HepG2 (cell line): ENCODE measurements around the gene SEMA6B. TPM values are rescaled to one million over a fixed set of nuclear protein-coding genes. Genes with fewer than 3 reads are reported as not detected.

Experiments
- GABPB1 ChIP-seq: IDR thresholded peaks from 2 replicates; pipeline ENCODE4 v1.6.1; 2016; ENCODE audit warnings: mild to moderate bottlenecking, missing genetic modification reagents, moderate library complexity, missing compliant biosample characterization
- HDAC6 ChIP-seq: fragments of 200-600 bp; sonication (generic); IDR thresholded peaks from 2 replicates; pipeline ENCODE4 v1.7.0; 2017; ENCODE audit warnings: mild to moderate bottlenecking, antibody characterized with exemption, low read length, low read depth
- MLXIP ChIP-seq: sonication (generic); formaldehyde crosslinking; IDR thresholded peaks from 2 replicates; pipeline ENCODE4 v1.9.0; 2021; ENCODE audit warnings: missing genetic modification reagents, borderline replicate concordance
- RORA ChIP-seq: sonication (generic); formaldehyde crosslinking; IDR thresholded peaks from 2 replicates; pipeline ENCODE4 v1.5.0; 2020; ENCODE audit warnings: mild to moderate bottlenecking, missing genetic modification reagents, moderate library complexity
- SALL1 ChIP-seq: sonication (generic); formaldehyde crosslinking; IDR thresholded peaks from 2 replicates; pipeline ENCODE4 v1.8.0; 2022; ENCODE audit warnings: mild to moderate bottlenecking, missing genetic modification reagents
- SP2 ChIP-seq: sonication (generic); formaldehyde crosslinking; IDR thresholded peaks from 2 replicates; pipeline ENCODE4 v1.5.1; 2020; ENCODE audit warnings: mild to moderate bottlenecking, missing genetic modification reagents
- UBTF ChIP-seq: sonication (generic); formaldehyde crosslinking; IDR thresholded peaks from 2 replicates; pipeline ENCODE4 v1.4.0; 2020; ENCODE audit warnings: mild to moderate bottlenecking, missing genetic modification reagents
- ZFP37 ChIP-seq: sonication (generic); formaldehyde crosslinking; IDR thresholded peaks from 2 replicates; pipeline ENCODE4 v1.4.0; 2020; ENCODE audit warnings: missing genetic modification reagents, borderline replicate concordance
- ZMYM3 ChIP-seq: sonication (generic); formaldehyde crosslinking; IDR thresholded peaks from 2 replicates; pipeline ENCODE4 v1.5.1; 2020; ENCODE audit warnings: mild to moderate bottlenecking, missing genetic modification reagents
- ZNF160 ChIP-seq: sonication (generic); formaldehyde crosslinking; IDR thresholded peaks from 2 replicates; pipeline ENCODE4 v1.8.0; 2022; ENCODE audit warnings: mild to moderate bottlenecking, inconsistent platforms, missing genetic modification reagents
- ZNF589 ChIP-seq: sonication (generic); formaldehyde crosslinking; conservative IDR thresholded peaks from 2 replicates; pipeline ENCODE4 v1.8.0; 2022; ENCODE audit warnings: mild to moderate bottlenecking, moderate library complexity, missing genetic modification reagents
- ZZZ3 ChIP-seq: sonication (generic); formaldehyde crosslinking; IDR thresholded peaks from 2 replicates; pipeline ENCODE4 v1.4.0; 2020; ENCODE audit warnings: missing genetic modification reagents, mild to moderate bottlenecking, borderline replicate concordance
- polyA plus RNA-seq, 8 experiments: library from polyadenylated mRNA; depleted of rRNA in 3 of 8; stranded (reverse) in 7 of 8; unstranded in 1 of 8; fragments of >200 nt; fragmentation: Illumina TruSeq in 4 of 8; extraction: Trizol in 4 of 8; gene quantifications; 2 replicates each; pipeline versions ENCODE4 v1.2.1 to v1.2.3, GENCODE V29; 2011 to 2016; ENCODE audit warnings: low read depth in 4 of 8, missing spikeins in 1 of 8, mixed read lengths in 1 of 8; ENCODE audit not compliant: insufficient read depth in 1 of 8
- total RNA-seq, 5 experiments: library from RNA; depleted of rRNA; stranded (reverse); fragments of >200 nt; fragmentation: Illumina TruSeq; extraction: Trizol; gene quantifications; 2 replicates each; pipeline ENCODE4 v1.2.3, GENCODE V29; 2016; ENCODE audit warnings: low read depth in 1 of 5
- TF ChIP-seq, protein P1 (sequence below): sonication (generic); formaldehyde crosslinking; IDR thresholded peaks from 2 replicates; pipeline ENCODE4 v1.4.0; 2020; ENCODE audit warnings: missing genetic modification reagents
- TF ChIP-seq, protein P2 (sequence below): sonication (generic); formaldehyde crosslinking; IDR thresholded peaks from 2 replicates; pipeline ENCODE4 v1.9.0; 2022; ENCODE audit warnings: missing genetic modification reagents, mild to moderate bottlenecking, borderline replicate concordance
- TF ChIP-seq, protein P3 (sequence below): sonication (generic); formaldehyde crosslinking; IDR thresholded peaks from 2 replicates; pipeline ENCODE4 v1.5.0; 2020; ENCODE audit warnings: mild to moderate bottlenecking, missing genetic modification reagents, borderline replicate concordance

Gene SEMA6B
- total and polyA plus RNA-seq, 2 of the 13 experiments (the other 11 are each of a cell fraction or from before 2014, with no cell fraction given) = 45.5 to 67.1 TPM

- TF ChIP-seq, protein P1, sequence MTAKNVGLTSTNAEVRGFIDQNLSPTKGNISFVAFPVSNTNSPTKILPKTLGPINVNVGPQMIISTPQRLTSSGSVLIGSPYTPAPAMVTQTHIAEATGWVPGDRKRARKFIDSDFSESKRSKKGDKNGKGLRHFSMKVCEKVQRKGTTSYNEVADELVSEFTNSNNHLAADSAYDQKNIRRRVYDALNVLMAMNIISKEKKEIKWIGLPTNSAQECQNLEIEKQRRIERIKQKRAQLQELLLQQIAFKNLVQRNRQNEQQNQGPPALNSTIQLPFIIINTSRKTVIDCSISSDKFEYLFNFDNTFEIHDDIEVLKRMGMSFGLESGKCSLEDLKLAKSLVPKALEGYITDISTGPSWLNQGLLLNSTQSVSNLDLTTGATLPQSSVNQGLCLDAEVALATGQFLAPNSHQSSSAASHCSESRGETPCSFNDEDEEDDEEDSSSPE (CRISPR knock-in tag) = peak; percentile 53; the same call in 1 of the 2 replicates
- TF ChIP-seq ZZZ3 (CRISPR knock-in tag) (no peak), RORA (CRISPR knock-in tag) (no peak), GABPB1 (CRISPR knock-in tag) (peak; percentile 38; the same call in 1 of the 2 replicates), SALL1 (CRISPR knock-in tag) (peak; percentile 67), HDAC6 (no peak), UBTF (CRISPR knock-in tag) (peak; percentile 87), MLXIP (CRISPR knock-in tag) (no peak), ZFP37 (CRISPR knock-in tag) (no peak), ZNF589 (no peak), ZNF160 (CRISPR knock-in tag) (no peak), ZMYM3 (CRISPR knock-in tag) (peak; percentile 98), SP2 (CRISPR knock-in tag) (peak; percentile 41; the same call in 1 of the 2 replicates)
- TF ChIP-seq, protein P2, sequence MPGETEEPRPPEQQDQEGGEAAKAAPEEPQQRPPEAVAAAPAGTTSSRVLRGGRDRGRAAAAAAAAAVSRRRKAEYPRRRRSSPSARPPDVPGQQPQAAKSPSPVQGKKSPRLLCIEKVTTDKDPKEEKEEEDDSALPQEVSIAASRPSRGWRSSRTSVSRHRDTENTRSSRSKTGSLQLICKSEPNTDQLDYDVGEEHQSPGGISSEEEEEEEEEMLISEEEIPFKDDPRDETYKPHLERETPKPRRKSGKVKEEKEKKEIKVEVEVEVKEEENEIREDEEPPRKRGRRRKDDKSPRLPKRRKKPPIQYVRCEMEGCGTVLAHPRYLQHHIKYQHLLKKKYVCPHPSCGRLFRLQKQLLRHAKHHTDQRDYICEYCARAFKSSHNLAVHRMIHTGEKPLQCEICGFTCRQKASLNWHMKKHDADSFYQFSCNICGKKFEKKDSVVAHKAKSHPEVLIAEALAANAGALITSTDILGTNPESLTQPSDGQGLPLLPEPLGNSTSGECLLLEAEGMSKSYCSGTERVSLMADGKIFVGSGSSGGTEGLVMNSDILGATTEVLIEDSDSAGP (CRISPR knock-in tag) = peak; percentile 66; the same call in 1 of the 2 replicates
- TF ChIP-seq, protein P3, sequence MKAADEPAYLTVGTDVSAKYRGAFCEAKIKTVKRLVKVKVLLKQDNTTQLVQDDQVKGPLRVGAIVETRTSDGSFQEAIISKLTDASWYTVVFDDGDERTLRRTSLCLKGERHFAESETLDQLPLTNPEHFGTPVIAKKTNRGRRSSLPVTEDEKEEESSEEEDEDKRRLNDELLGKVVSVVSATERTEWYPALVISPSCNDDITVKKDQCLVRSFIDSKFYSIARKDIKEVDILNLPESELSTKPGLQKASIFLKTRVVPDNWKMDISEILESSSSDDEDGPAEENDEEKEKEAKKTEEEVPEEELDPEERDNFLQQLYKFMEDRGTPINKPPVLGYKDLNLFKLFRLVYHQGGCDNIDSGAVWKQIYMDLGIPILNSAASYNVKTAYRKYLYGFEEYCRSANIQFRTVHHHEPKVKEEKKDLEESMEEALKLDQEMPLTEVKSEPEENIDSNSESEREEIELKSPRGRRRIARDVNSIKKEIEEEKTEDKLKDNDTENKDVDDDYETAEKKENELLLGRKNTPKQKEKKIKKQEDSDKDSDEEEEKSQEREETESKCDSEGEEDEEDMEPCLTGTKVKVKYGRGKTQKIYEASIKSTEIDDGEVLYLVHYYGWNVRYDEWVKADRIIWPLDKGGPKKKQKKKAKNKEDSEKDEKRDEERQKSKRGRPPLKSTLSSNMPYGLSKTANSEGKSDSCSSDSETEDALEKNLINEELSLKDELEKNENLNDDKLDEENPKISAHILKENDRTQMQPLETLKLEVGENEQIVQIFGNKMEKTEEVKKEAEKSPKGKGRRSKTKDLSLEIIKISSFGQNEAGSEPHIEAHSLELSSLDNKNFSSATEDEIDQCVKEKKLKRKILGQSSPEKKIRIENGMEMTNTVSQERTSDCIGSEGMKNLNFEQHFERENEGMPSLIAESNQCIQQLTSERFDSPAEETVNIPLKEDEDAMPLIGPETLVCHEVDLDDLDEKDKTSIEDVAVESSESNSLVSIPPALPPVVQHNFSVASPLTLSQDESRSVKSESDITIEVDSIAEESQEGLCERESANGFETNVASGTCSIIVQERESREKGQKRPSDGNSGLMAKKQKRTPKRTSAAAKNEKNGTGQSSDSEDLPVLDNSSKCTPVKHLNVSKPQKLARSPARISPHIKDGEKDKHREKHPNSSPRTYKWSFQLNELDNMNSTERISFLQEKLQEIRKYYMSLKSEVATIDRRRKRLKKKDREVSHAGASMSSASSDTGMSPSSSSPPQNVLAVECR (CRISPR knock-in tag) = peak; percentile 42; the same call in 1 of the 2 replicates
Measured at GRCh38 chr19:4606921-4607678, 47.6 kb upstream of the SEMA6B start (continued).
